ENCODE measurements around the gene EXOC3L1.

EXOC3L1 gene

GRCh38 chr16:67199011-67199807, 9.3 kb upstream of the EXOC3L1 start, which contains the start of gene ELMO3:
TSS of gene ELMO3 (plus strand) at chr16:67199131. CDS start at chr16:67199327, 196 bp downstream.
- H3K36me3 ChIP-seq (replicated peaks in 1 of 2; ENCODE audit: control insufficient read depth in 2 of 2, insufficient read depth in 2 of 2, low read length in 2 of 2): peaks cover 59 to 89% of the 10 kb centered on the region in 2 donors
- H4K91ac ChIP-seq (ENCODE audit: low read depth, low read length, poor library complexity): no peak within 1 kb of the TSS
- peaks cover 0 to 9% of the 10 kb centered on the region in 2 donors for H3K4me1 ChIP-seq (ENCODE audit: control insufficient read depth in 2 of 2, insufficient read depth in 1 of 2, low read depth in 1 of 2, low read length in 2 of 2)
- no peaks in the 10 kb centered on the region for H3K9me3 ChIP-seq (replicated peaks in 1 of 2; ENCODE audit: control insufficient read depth in 2 of 2, insufficient read depth in 1 of 2, low read depth in 1 of 2, low read length in 2 of 2)
- H2BK120ac ChIP-seq (ENCODE audit: low read depth, low read length): no peak within 1 kb of the TSS
- H2AFZ ChIP-seq (ENCODE audit: low read length): no peak within 1 kb of the TSS
- no CpG with 5 or more reads among the region's 61 CpGs for WGBS, 2 donors (ENCODE audit: extremely low coverage in 2 of 2, insufficient read length in 2 of 2, insufficient replicate concordance in 1 of 2)
- no peak within 1 kb of the TSS for H2BK5ac ChIP-seq (ENCODE audit: low read length)
- peak within 1 kb of the TSS; percentile 84 for H3K9ac ChIP-seq (ENCODE audit: low read depth, low read length, poor library complexity)
- peak within 1 kb of the TSS; percentile 43 for H3K4me2 ChIP-seq (ENCODE audit: insufficient read depth, low read length, poor library complexity, severe bottlenecking)
- no peak within 1 kb of the TSS for H2BK12ac ChIP-seq (ENCODE audit: low read length)
- H3K27ac ChIP-seq (replicated peaks; ENCODE audit: low read length): no peak within 1 kb of the TSS
- peak within 1 kb of the TSS; percentile 85 for H3K23ac ChIP-seq (ENCODE audit: low read depth, low read length, poor library complexity)
- H2AK5ac ChIP-seq (ENCODE audit: low read depth, low read length): peak within 1 kb of the TSS; percentile 70
- H3K4ac ChIP-seq (ENCODE audit: low read length): no peak within 1 kb of the TSS
- H3K18ac ChIP-seq (ENCODE audit: low read length): peak within 1 kb of the TSS; percentile 89
- peak; percentile 27 for DNase-seq (ENCODE audit: low spot score)
- H2BK15ac ChIP-seq (ENCODE audit: low read length): no peak within 1 kb of the TSS
- peaks cover 0 to 5% (median 0%) of the 10 kb centered on the region in 3 experiments for H3K27me3 ChIP-seq (ENCODE audit: control insufficient read depth in 3 of 3, insufficient read depth in 3 of 3, low read depth in 1 of 3, low read length in 3 of 3)
- H3K14ac ChIP-seq (ENCODE audit: low read length): peak within 1 kb of the TSS; percentile 94
- H4K8ac ChIP-seq (ENCODE audit: low read depth, low read length): peak within 1 kb of the TSS; percentile 65
- peak within 1 kb of the TSS in 1 of 2 donors; percentile 62 for H3K4me3 ChIP-seq (ENCODE audit: low read length in 2 of 2)
- H3K79me1 ChIP-seq (ENCODE audit: low read depth, low read length): no peaks in the 10 kb centered on the region

GRCh38 chr16:67198238-67198734, 8.3 kb upstream of the EXOC3L1 start:
- WGBS, 2 donors (ENCODE audit: extremely low coverage in 2 of 2, insufficient read length in 2 of 2, insufficient replicate concordance in 1 of 2): no CpG with 5 or more reads among the region's 12 CpGs
- no peak for DNase-seq (ENCODE audit: low spot score)
- H3K23ac ChIP-seq (ENCODE audit: low read depth, low read length, poor library complexity): no peak overlapping the region
- no peak overlapping the region for H2BK5ac ChIP-seq (ENCODE audit: low read length)
- H4K91ac ChIP-seq (ENCODE audit: low read depth, low read length, poor library complexity): no peak overlapping the region
- H3K14ac ChIP-seq (ENCODE audit: low read length): no peak overlapping the region
- peaks cover 1 to 10% of the 10 kb centered on the region in 2 donors for H3K4me1 ChIP-seq (ENCODE audit: control insufficient read depth in 2 of 2, insufficient read depth in 1 of 2, low read depth in 1 of 2, low read length in 2 of 2)
- no peak overlapping the region for H4K8ac ChIP-seq (ENCODE audit: low read depth, low read length)
- H3K4ac ChIP-seq (ENCODE audit: low read length): no peak overlapping the region
- H3K27me3 ChIP-seq (ENCODE audit: control insufficient read depth in 3 of 3, insufficient read depth in 3 of 3, low read depth in 1 of 3, low read length in 3 of 3): peaks cover 0 to 5% (median 0%) of the 10 kb centered on the region in 3 experiments
- H3K27ac ChIP-seq (replicated peaks; ENCODE audit: low read length): no peak overlapping the region
- H3K36me3 ChIP-seq (replicated peaks in 1 of 2; ENCODE audit: control insufficient read depth in 2 of 2, insufficient read depth in 2 of 2, low read length in 2 of 2): peaks cover 60 to 89% of the 10 kb centered on the region in 2 donors
- no peak overlapping the region for H2BK15ac ChIP-seq (ENCODE audit: low read length)
- H2AK5ac ChIP-seq (ENCODE audit: low read depth, low read length): no peak overlapping the region
- no peak overlapping the region for H3K4me2 ChIP-seq (ENCODE audit: insufficient read depth, low read length, poor library complexity, severe bottlenecking)
- H2BK12ac ChIP-seq (ENCODE audit: low read length): no peak overlapping the region
- H2BK120ac ChIP-seq (ENCODE audit: low read depth, low read length): no peak overlapping the region
- H2AFZ ChIP-seq (ENCODE audit: low read length): no peak overlapping the region
- peak overlapping the region; percentile 24 for H3K9ac ChIP-seq (ENCODE audit: low read depth, low read length, poor library complexity)
- no peaks in the 10 kb centered on the region for H3K9me3 ChIP-seq (replicated peaks in 1 of 2; ENCODE audit: control insufficient read depth in 2 of 2, insufficient read depth in 1 of 2, low read depth in 1 of 2, low read length in 2 of 2)
- H3K4me3 ChIP-seq (ENCODE audit: low read length in 2 of 2): no peak overlapping the region
- H3K79me1 ChIP-seq (ENCODE audit: low read depth, low read length): no peaks in the 10 kb centered on the region
- H3K18ac ChIP-seq (ENCODE audit: low read length): no peak overlapping the region

DNA sequence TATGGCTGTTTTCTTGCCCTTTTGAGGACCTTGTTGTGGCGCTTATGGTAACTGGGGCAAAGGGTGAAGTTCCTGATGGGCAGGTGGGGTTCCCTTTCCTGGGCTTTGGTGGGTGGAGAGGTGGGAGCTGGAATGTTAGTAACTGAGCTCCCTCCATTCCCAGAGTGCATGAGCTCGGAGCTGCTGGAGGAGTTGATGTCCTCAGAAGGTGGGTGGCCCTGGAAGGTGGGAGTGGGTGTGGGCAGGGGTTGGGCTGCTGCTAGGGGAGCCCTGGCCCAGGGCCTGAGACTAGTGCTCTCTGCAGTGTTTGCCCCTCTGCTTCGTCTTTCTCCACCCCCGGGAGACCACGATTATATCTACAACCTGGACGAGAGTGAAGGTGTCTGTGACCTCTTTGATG, 7.8 kb upstream of the EXOC3L1 start:
- Histone ChIP-seq H2BK120ac (ENCODE audit: low read depth, low read length) (no peak overlapping the region), H3K4me3 (ENCODE audit: low read length in 2 of 2) (no peak overlapping the region), H3K27ac (replicated peaks; ENCODE audit: low read length) (no peak overlapping the region), H2AFZ (ENCODE audit: low read length) (no peak overlapping the region), H4K8ac (ENCODE audit: low read depth, low read length) (no peak overlapping the region), H3K4ac (ENCODE audit: low read length) (no peak overlapping the region), H3K36me3 (replicated peaks in 1 of 2; ENCODE audit: control insufficient read depth in 2 of 2, insufficient read depth in 2 of 2, low read length in 2 of 2) (peaks cover 60 to 86% of the 10 kb centered on the region in 2 donors), H3K79me1 (ENCODE audit: low read depth, low read length) (peaks cover 4% of the 10 kb centered on the region), H3K9me3 (replicated peaks in 1 of 2; ENCODE audit: control insufficient read depth in 2 of 2, insufficient read depth in 1 of 2, low read depth in 1 of 2, low read length in 2 of 2) (no peaks in the 10 kb centered on the region), H2BK12ac (ENCODE audit: low read length) (no peak overlapping the region), H3K4me1 (ENCODE audit: control insufficient read depth in 2 of 2, insufficient read depth in 1 of 2, low read depth in 1 of 2, low read length in 2 of 2) (peaks cover 6 to 15% of the 10 kb centered on the region in 2 donors), H2BK5ac (ENCODE audit: low read length) (no peak overlapping the region), H2AK5ac (ENCODE audit: low read depth, low read length) (no peak overlapping the region), H3K4me2 (ENCODE audit: insufficient read depth, low read length, poor library complexity, severe bottlenecking) (no peak overlapping the region), H3K23ac (ENCODE audit: low read depth, low read length, poor library complexity) (no peak overlapping the region), H3K18ac (ENCODE audit: low read length) (no peak overlapping the region), H3K9ac (ENCODE audit: low read depth, low read length, poor library complexity) (no peak overlapping the region), H3K14ac (ENCODE audit: low read length) (no peak overlapping the region), H4K91ac (ENCODE audit: low read depth, low read length, poor library complexity) (no peak overlapping the region), H2BK15ac (ENCODE audit: low read length) (no peak overlapping the region), H3K27me3 (ENCODE audit: control insufficient read depth in 3 of 3, insufficient read depth in 3 of 3, low read depth in 1 of 3, low read length in 3 of 3) (peaks cover 0 to 5% (median 0%) of the 10 kb centered on the region in 3 experiments)
- no peak for DNase-seq (ENCODE audit: low spot score)
- no CpG with 5 or more reads among the region's 6 CpGs for WGBS, 2 donors (ENCODE audit: extremely low coverage in 2 of 2, insufficient read length in 2 of 2, insufficient replicate concordance in 1 of 2)

DNA sequence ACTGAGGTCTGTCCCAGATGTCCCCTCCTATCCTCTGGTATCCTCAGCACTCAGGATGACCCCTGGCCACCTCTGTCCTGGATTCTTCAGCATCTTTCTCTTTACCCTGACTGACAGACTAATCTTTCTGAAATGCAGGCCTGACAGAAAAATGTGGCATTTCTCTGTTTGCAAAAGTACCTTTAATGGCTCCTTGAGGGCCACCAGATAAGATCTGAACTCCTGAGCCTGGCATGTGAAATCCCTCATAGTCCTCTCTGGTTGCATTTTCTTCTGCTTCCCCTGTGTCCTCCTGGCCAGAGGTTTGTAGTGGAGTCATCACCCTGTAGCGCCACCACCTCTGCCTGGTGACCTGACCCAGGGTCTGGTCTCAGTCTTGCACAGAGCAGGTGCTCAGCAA, 6.9 kb upstream of the EXOC3L1 start:
- Histone ChIP-seq H3K9ac (ENCODE audit: low read depth, low read length, poor library complexity) (no peak overlapping the region), H3K36me3 (replicated peaks in 1 of 2; ENCODE audit: control insufficient read depth in 2 of 2, insufficient read depth in 2 of 2, low read length in 2 of 2) (peaks cover 56 to 78% of the 10 kb centered on the region in 2 donors), H3K27ac (replicated peaks; ENCODE audit: low read length) (no peak overlapping the region), H2AFZ (ENCODE audit: low read length) (no peak overlapping the region), H3K4me1 (ENCODE audit: control insufficient read depth in 2 of 2, insufficient read depth in 1 of 2, low read depth in 1 of 2, low read length in 2 of 2) (peaks cover 11 to 18% of the 10 kb centered on the region in 2 donors), H3K14ac (ENCODE audit: low read length) (no peak overlapping the region), H2BK5ac (ENCODE audit: low read length) (no peak overlapping the region), H3K23ac (ENCODE audit: low read depth, low read length, poor library complexity) (no peak overlapping the region), H3K4me2 (ENCODE audit: insufficient read depth, low read length, poor library complexity, severe bottlenecking) (no peak overlapping the region), H2BK12ac (ENCODE audit: low read length) (no peak overlapping the region), H4K91ac (ENCODE audit: low read depth, low read length, poor library complexity) (no peak overlapping the region), H3K9me3 (replicated peaks in 1 of 2; ENCODE audit: control insufficient read depth in 2 of 2, insufficient read depth in 1 of 2, low read depth in 1 of 2, low read length in 2 of 2) (no peaks in the 10 kb centered on the region), H3K18ac (ENCODE audit: low read length) (no peak overlapping the region), H3K4me3 (ENCODE audit: low read length in 2 of 2) (no peak overlapping the region), H3K79me1 (ENCODE audit: low read depth, low read length) (peaks cover 8% of the 10 kb centered on the region), H3K4ac (ENCODE audit: low read length) (no peak overlapping the region), H3K27me3 (ENCODE audit: control insufficient read depth in 3 of 3, insufficient read depth in 3 of 3, low read depth in 1 of 3, low read length in 3 of 3) (peaks cover 0 to 5% (median 0%) of the 10 kb centered on the region in 3 experiments), H4K8ac (ENCODE audit: low read depth, low read length) (no peak overlapping the region), H2BK120ac (ENCODE audit: low read depth, low read length) (no peak overlapping the region), H2BK15ac (ENCODE audit: low read length) (no peak overlapping the region), H2AK5ac (ENCODE audit: low read depth, low read length) (no peak overlapping the region)
- no peak for DNase-seq (ENCODE audit: low spot score)
- WGBS, 2 donors (ENCODE audit: extremely low coverage in 2 of 2, insufficient read length in 2 of 2, insufficient replicate concordance in 1 of 2): no CpG with 5 or more reads among the region's 1 CpG

Data from neuronal stem cell (in vitro differentiated cells).